KBM-7 (cell line): Measurements from ENCODE around the gene KLF16.
"Not testable (repeated sequence)": the region's sequence is repeated elsewhere in the genome, so short reads cannot be mapped to it uniquely, and the experiment has no call there.

Source experiments
- DNase-seq: peaks from one replicate; pipeline ENCODE4 v3.0.0-alpha.2; 2015
- in situ Hi-C: fragments of 300-500 bp; cut with MboI; formaldehyde crosslinking; loops from 2 replicates; pipeline ENCODE4 v1.14.3; 2020; ENCODE audit warnings: low sequenced_read_pairs, low pct_unique_long_range_greater_than_20kb, mixed read lengths

KLF16 gene

DNA sequence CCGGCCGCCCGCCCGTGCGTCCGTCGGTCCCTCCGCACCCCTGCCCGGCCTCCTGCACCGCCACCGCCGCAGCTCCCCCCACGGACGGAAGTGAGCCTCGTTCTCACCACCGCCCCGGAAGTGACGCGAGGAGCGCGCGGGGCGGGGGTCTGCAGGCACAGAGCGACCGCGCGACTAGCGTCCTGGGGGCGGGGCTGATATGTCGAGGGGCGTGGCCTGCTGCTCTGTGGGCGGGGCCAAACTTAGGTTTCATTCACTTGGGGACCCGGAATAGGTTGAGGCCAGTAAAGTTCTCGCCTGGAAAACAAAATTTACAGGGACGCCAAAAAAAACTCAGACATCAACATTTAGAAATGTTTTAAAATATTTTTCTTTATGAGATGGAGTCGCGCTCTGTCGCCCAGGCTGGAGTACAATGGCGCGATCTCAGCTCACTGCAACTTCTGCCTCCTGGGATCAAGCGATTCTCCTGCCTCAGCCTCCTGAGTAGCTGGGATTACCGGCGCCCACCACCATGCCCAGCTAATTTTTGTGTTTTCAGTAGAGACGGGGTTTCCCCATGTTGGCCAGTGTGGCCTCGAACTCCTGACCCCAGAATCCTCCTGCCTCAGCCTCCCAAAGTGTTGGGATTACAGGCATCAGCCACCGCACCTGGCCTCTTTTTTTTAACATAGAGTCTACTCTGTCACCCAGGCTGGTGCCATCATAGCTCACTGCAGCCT is 22.2 kb upstream of the KLF16 start, which contains the start of gene ABHD17A:
TSS of gene ABHD17A (minus strand) at position 99 of the 722 bp plus-strand sequence. CDS start 3,930 bp downstream, outside the sequence.
- in situ Hi-C loops: not testable (repeated sequence)
- DNase-seq: peak; percentile 95

GRCh38 chr19:1884719-1885334 is 21.4 kb upstream of the KLF16 start:
- DNase-seq: no peak
- in situ Hi-C loops: no loop called here

DNA sequence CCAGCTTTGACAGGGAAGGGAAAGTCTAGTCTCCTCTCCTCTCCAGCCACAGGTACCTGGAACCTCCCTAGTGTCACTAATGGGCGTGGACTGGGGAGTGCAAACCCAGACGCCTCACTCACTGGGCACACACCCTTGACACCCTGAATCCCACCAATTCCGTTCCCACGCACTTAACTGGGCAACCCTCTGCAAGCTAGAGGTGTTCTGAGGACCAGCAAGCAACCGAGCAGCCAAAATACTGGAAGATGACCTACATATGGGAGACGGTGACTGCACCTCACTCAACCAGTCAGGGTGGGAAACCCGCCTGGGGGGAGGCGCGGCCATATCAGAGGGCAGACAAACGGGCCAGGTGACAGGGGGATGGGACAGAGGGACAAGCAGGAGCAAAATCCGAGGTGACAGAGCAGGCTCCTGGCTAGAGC is 20.9 kb upstream of the KLF16 start:
- no peak for DNase-seq
- in situ Hi-C loops: no loop called here

DNA sequence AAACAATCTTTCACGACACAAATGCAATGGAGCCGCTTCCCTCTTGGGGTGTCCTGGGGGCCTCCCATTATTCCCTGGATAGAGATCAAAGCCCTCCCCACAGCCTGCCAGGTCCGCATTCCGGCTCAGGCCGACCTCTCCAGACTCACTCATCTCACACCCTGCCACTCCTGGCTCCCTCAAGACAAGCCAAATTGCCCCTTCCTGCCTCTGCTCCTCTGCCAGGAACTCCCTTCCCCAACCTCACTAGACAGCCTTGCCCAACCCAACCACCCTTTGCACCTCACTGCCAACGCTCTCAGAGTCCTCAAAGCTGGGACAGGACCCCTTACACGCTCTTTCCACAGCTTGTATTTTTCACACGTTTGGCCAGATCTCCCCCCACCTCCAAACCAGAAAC is 20.4 kb upstream of the KLF16 start:
- in situ Hi-C loops: no loop called here
- DNase-seq: no peak

DNA sequence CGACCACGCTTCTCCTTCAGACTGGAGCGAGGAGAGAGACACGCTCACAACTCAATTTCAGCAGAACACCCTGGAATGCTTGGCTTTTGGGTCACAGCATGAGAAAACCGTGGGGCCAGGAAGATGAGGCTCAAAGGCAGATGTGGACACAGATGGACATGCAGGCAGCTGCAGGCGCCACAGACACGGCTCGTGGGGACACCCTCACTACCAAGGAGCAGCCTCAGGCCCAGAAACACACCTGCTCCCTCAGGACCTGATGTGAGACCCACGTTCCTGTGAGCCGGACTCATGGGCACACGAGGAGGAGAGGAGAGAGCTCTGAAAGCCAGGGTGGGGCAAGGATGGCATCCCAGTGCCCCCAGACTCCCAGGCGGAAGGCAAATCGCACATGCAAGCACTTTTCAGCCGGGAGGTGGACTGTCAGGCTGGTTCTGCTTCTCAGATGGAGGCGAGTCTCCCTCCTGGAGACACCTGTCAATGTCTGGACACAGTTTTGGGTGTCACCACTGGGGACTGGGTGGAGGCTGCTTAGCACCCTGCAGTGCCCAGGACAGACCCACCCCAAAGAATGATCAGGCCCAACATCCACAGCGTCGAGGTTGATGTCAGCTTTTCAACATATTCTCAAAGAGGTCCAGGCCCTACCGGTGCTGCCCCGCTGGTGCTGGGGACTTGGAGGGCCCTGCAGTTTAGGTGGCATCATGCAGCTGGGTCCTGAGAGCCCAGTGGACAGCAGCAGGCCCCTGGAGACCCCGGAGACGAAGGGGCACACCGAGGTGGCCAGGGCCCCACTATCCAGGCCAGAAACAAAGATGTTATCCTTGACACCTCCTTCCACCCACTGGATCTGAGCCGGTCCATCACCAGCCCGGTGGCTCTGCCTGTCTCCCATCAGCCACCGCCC is 19.7 kb upstream of the KLF16 start:
- in situ Hi-C loops: no loop called here
- no peak for DNase-seq

GRCh38 chr19:1882089-1882785 is 18.9 kb upstream of the KLF16 start:
- no peak for DNase-seq
- in situ Hi-C loops: no loop called here

DNA sequence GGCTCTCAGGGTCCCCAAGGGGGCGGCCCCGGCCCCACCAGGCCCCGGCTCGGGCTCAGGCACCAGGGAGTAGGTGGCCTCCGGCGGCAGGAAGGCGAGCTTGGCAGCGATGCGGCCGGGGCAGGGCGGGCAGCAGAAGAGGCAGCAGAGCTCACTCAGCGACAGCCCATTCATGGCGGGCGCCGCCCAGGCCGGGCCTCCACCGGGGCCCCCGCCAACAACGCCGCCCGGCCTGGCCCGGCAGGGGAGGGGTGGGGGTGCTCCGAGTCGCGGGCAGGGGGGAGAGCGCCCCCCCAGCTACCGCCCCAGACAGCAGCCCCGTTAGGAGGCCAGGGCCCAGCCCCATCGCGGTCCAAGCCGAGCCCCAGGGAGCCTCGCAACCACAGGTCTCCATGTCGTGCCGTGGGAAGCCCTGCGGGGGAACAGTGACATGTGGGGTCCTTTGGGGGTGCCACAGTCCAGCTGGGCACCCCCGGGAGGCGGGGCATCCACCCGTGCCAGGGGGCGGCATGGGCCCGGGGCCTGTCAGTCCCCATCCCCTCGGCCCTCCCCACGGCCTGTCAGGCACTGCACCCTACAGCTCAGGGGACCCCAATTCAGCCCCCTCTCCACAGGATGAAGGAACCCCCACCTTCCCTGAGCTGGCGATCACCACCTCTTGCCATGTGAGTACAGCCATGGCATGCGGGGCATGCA is 18.2 kb upstream of the KLF16 start:
- DNase-seq, in situ Hi-C loops: not testable (repeated sequence)

GRCh38 chr19:1880611-1881392 is 17.4 kb upstream of the KLF16 start:
- no peak for DNase-seq
- in situ Hi-C loops: no loop called here

DNA sequence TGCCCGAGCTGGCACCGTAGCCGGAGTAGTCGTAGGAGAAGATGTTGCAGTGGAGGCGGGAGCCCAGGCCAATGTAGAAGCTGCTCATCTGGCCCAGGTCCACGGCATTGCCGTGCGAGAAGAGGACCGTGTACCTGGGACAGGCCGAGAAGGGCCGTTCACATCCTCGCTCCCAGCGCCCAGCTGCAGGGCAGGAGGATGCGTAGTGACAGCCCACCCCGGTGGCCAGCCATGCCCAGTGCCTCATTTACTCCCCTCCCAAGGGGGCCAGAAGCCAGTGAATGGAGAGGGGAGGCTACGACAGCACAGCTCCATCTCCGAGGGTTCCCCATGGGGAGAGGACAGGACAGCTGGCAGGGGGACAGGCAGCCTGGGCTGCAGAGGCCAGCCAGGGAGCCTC is 16.6 kb upstream of the KLF16 start:
- in situ Hi-C loops, DNase-seq: not testable (repeated sequence)

GRCh38 chr19:1878583-1878982 is 15.2 kb upstream of the KLF16 start:
- in situ Hi-C loops, DNase-seq: not testable (repeated sequence)

DNA sequence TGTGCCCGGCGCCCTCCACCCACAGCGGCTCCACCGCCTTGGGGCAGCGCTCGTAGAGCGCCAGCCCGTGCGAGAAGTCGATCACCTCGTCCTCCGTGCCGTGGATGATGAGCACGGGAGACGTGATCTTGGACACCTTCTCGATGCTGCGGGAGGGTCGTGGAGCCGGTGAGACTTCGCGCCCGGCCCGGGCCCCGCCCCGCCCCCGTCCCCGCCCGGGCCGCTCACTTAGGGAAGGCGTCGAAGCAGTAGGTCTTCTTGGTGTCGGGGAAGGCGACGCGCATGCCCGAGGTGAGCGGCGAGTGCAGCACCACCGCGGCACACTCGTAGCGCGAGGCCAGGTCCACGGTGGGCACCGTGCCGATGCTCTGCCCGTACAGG is 13.9 kb upstream of the KLF16 start:
- in situ Hi-C loops, DNase-seq: not testable (repeated sequence)

GRCh38 chr19:1876496-1877279 is 13.3 kb upstream of the KLF16 start:
- in situ Hi-C loops, DNase-seq: not testable (repeated sequence)

DNA sequence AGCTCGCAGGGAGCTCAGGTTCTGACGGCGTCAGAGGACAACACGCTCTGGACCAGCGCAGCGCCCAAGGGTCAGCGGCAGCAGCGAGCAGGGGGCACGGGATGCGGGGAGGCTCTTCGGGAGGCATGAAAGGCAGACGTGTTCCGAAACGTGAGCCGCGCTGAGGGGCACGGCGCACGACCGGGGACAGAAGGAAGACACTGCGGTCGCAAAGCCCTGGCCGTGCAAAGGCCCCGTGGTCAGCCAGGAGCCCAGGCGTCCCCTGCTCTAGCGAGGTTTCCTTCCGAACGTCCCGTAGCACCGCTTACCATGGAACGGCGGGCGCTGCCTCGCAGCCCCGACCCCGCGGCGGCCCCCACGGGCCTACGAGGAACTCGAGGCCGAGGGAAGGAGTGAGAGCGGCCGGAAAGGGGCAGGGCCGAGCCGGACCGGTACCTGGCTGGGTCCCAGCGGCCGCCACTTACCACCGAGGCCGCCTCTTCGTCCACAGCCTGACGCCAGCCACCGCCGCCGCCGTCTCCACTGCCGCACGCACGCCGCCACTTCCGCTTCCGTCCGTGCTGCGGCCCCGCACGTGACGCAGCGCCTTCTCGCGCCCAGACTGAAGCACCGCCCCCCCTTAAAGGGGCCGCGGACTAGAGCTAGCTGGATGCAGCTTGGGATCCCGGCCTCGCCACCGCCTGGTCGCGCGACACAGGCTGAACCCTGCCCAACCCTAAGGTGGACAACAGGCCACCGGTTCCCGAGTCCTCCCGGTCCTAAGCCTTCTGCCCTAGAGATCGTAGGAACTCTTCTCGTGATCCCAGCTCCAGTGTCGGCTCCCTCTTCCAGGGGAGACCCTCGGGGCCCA is 12.5 kb upstream of the KLF16 start:
- in situ Hi-C loops: no loop called here
- DNase-seq: peak; percentile 96

DNA sequence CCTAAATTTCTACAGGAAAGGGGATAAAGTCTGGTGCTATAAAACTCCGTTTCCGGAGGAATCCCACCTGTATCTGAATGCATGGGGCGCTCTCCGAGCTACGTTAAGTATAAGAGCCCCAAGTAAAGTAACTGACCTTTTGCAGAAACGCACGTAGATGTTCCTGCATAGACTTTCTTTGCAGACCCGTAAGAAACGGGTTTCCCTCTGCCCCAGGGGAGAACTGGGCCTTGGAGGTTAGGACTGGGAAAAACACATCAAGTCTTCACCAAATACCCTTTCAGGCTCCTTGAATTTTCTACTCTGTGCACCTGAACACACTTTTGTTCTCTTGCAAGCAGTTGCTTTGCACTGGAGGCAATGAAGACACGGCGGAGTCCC is 11.9 kb upstream of the KLF16 start:
- in situ Hi-C loops: not testable (repeated sequence)
- DNase-seq: peak; percentile 49

- in situ Hi-C loops: no loop called here
- DNase-seq: peak; percentile 61
These were observed 11.3 kb upstream of the KLF16 start for GRCh38 chr19:1874554-1875185.
